Endothelial cell (in vitro differentiated cells): ENCODE measurements around the gene BBS5. TPM values are rescaled to one million over a fixed set of nuclear protein-coding genes. Genes with fewer than 3 reads are reported as not detected.
A peak's percentile ranks its signal among the peaks of the same experiment; 100 is the strongest.
"Not testable (repeated sequence)": the region's sequence is repeated elsewhere in the genome, so short reads cannot be mapped to it uniquely, and the experiment has no call there.

Experiments used
- DNase-seq: peaks from one replicate; pipeline ENCODE4 v3.0.0; 2021; ENCODE audit warnings: low spot score
- H3K27ac Mint-ChIP-seq: one replicate; pipeline ENCODE4 v1.8.0; 2021; ENCODE audit warnings: mixed read lengths, inconsistent platforms; ENCODE audit not compliant: unreplicated experiment
- H3K27me3 Mint-ChIP-seq: one replicate; pipeline ENCODE4 v1.8.0; 2021; ENCODE audit warnings: mild to moderate bottlenecking, moderate library complexity, mixed read lengths, inconsistent platforms; ENCODE audit not compliant: unreplicated experiment
- H3K36me3 Mint-ChIP-seq: one replicate; pipeline ENCODE4 v1.8.0; 2021; ENCODE audit warnings: mild to moderate bottlenecking, low read depth, mixed read lengths, inconsistent platforms; ENCODE audit not compliant: unreplicated experiment
- H3K4me1 Mint-ChIP-seq: one replicate; pipeline ENCODE4 v1.8.0; 2021; ENCODE audit warnings: mild to moderate bottlenecking, mixed read lengths, inconsistent platforms; ENCODE audit not compliant: unreplicated experiment
- H3K4me3 Mint-ChIP-seq: one replicate; pipeline ENCODE4 v1.8.0; 2021; ENCODE audit warnings: mild to moderate bottlenecking, mixed read lengths, inconsistent platforms; ENCODE audit not compliant: unreplicated experiment
- H3K9me3 Mint-ChIP-seq: one replicate; pipeline ENCODE4 v1.8.0; 2021; ENCODE audit warnings: mixed read lengths, inconsistent platforms; ENCODE audit not compliant: unreplicated experiment
- CTCF ChIP-seq: fragments of 200-600 bp; sonication (generic); IDR thresholded peaks from one replicate; pipeline ENCODE4 v1.5.0; 2021; ENCODE audit warnings: antibody characterized with exemption; ENCODE audit not compliant: unreplicated experiment
- total RNA-seq: library from RNA; stranded (reverse); fragmentation: NEBNext Ultra II Directional; extraction: Animal tissue kit (Norgen Biotek cat#: 25700); gene quantifications from one replicate; pipeline ENCODE4 v1.2.1, GENCODE V29; 2021; ENCODE audit not compliant: unreplicated experiment

BBS5 gene
- total RNA-seq, 1 donor from 2014 or later = 3.2 TPM

- TF ChIP-seq CTCF = no peak
- no peaks in the 10 kb centered on the region for H3K36me3 Mint-ChIP-seq
- H3K9me3 Mint-ChIP-seq = no peaks in the 10 kb centered on the region
- no peak overlapping the region for H3K27ac Mint-ChIP-seq
- no peaks in the 10 kb centered on the region for H3K4me1 Mint-ChIP-seq
- no peak overlapping the region for H3K4me3 Mint-ChIP-seq
- no peak for DNase-seq
- no peaks in the 10 kb centered on the region for H3K27me3 Mint-ChIP-seq
Measured at GRCh38 chr2:169448316-169448715, 31.0 kb upstream of the BBS5 start.

GRCh38 chr2:169448865-169449264, 30.4 kb upstream of the BBS5 start:
- Mint-ChIP-seq H3K4me1 (no peaks in the 10 kb centered on the region), H3K4me3 (no peak overlapping the region), H3K9me3 (no peaks in the 10 kb centered on the region), H3K27ac (no peak overlapping the region), H3K36me3 (no peaks in the 10 kb centered on the region), H3K27me3 (no peaks in the 10 kb centered on the region)
- TF ChIP-seq CTCF = no peak
- no peak for DNase-seq

GRCh38 chr2:169452080-169452479, 27.2 kb upstream of the BBS5 start:
- Mint-ChIP-seq H3K9me3 (no peaks in the 10 kb centered on the region), H3K27ac (no peak overlapping the region), H3K4me3 (no peak overlapping the region), H3K27me3 (peaks cover 2% of the 10 kb centered on the region), H3K4me1 (no peaks in the 10 kb centered on the region), H3K36me3 (no peaks in the 10 kb centered on the region)
- TF ChIP-seq CTCF = peak; percentile 47
- peak; percentile 10 for DNase-seq

- not testable (repeated sequence) for H3K9me3 Mint-ChIP-seq, H3K4me3 Mint-ChIP-seq, H3K27ac Mint-ChIP-seq, H3K4me1 Mint-ChIP-seq, H3K36me3 Mint-ChIP-seq, H3K27me3 Mint-ChIP-seq, DNase-seq
Measured at GRCh38 chr2:169453044-169453443, 26.2 kb upstream of the BBS5 start.

- TF ChIP-seq CTCF = no peak
- Mint-ChIP-seq H3K27ac (no peak overlapping the region), H3K27me3 (peaks cover 1% of the 10 kb centered on the region), H3K9me3 (no peaks in the 10 kb centered on the region), H3K36me3 (no peaks in the 10 kb centered on the region), H3K4me3 (no peak overlapping the region), H3K4me1 (no peaks in the 10 kb centered on the region)
- DNase-seq = no peak
Measured at GRCh38 chr2:169461143-169461542, 18.2 kb upstream of the BBS5 start.
